Neural crest cell (in vitro differentiated cells): ENCODE results near the gene MED12L. TPM values are rescaled to one million over a fixed set of nuclear protein-coding genes. Genes with fewer than 3 reads are reported as not detected.

Experiments used
- DNase-seq: peaks from one replicate; pipeline ENCODE4 v3.0.0; 2021; ENCODE audit warnings: low read depth, mixed read lengths, low spot score
- H3K27ac Mint-ChIP-seq: one replicate; pipeline ENCODE4 v1.8.0; 2021; ENCODE audit warnings: mild to moderate bottlenecking, mixed read lengths; ENCODE audit not compliant: unreplicated experiment
- H3K27me3 Mint-ChIP-seq: 2 replicates; pipeline ENCODE4 v1.8.0; 2021; ENCODE audit warnings: low read depth, mild to moderate bottlenecking, mixed read lengths
- H3K36me3 Mint-ChIP-seq: 2 replicates; pipeline ENCODE4 v1.8.0; 2021; ENCODE audit warnings: low read depth, mild to moderate bottlenecking, mixed read lengths
- H3K4me1 Mint-ChIP-seq: 2 replicates; pipeline ENCODE4 v1.8.0; 2021; ENCODE audit warnings: mixed read lengths
- H3K4me3 Mint-ChIP-seq: one replicate; pipeline ENCODE4 v1.8.0; 2021; ENCODE audit warnings: mild to moderate bottlenecking, mixed read lengths
- H3K9me3 Mint-ChIP-seq: 2 replicates; pipeline ENCODE4 v1.8.0; 2021; ENCODE audit warnings: mixed read lengths
- CTCF ChIP-seq: fragments of 200-600 bp; sonication (generic); conservative IDR thresholded peaks from 2 replicates; pipeline ENCODE4 v1.5.0; 2021; ENCODE audit warnings: antibody characterized with exemption, mild to moderate bottlenecking
- total RNA-seq: library from RNA; stranded (reverse); gene quantifications from 2 replicates; pipeline ENCODE4 v1.2.1, GENCODE V29; 2021

The MED12L gene
- total RNA-seq, 1 donor from 2014 or later: 12.2 TPM

DNA sequence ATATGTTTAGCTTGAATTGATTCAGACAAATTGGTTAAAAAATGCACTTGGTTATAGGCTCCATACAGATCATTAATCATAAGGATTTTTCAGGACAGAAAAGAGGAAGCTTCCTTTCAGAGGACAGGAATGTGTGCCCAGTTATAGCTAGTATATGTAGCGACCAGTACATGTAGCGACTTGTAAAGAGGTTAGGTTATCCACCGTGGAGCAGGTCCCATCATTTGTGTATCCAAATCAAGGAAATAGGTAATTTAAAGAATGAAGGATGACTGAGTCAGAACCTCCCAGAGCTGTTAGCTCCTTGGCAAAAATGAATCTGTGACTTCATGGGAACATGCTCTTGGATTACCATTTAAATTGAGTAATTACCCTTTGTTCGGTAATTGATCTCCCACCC lies 314.9 kb downstream of the MED12L start:
- no peaks in the 10 kb centered on the region for H3K36me3 Mint-ChIP-seq
- H3K27ac Mint-ChIP-seq: no peak overlapping the region
- no peak overlapping the region for H3K4me3 Mint-ChIP-seq
- H3K4me1 Mint-ChIP-seq: no peaks in the 10 kb centered on the region
- H3K9me3 Mint-ChIP-seq: no peaks in the 10 kb centered on the region
- no peaks in the 10 kb centered on the region for H3K27me3 Mint-ChIP-seq
- no peak for TF ChIP-seq CTCF
- no peak for DNase-seq

DNA sequence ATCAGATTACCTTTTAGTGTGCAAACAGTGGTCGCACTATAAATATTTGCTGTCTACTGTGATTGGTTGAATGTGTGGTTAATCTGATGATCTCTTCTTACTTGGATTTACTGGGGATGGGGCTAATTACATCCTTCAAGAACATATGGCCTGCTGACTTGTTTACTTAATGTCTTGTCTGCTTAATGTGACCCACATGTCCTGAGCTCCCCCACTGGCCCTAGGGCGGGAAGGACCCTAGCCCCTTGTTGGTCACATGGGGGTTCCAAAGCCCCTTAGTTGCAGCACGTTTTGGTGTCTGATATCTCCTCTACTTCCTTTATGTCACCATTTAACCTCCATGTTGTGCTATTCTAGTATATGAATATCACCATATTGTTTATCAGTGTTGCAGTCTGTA lies 316.9 kb downstream of the MED12L start:
- TF ChIP-seq CTCF: no peak
- H3K4me3 Mint-ChIP-seq: no peak overlapping the region

DNA sequence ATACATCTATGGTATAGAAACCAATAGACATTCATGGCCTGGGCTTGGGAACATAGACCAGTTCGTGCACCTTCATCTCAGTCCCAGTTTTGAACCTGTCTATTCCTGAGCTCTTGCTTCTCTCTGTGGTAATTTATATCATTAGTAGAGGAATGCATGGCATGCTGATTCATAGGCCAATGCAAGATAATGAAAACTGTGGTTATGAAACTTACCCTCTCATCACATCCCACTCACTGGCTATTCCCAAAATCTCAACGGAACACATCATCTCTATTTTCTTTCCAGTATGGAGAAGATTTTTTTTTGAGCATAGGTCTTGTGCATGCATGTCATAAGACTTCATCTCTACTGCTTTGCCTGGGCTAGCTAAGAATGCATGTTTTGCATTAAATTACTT lies 317.8 kb downstream of the MED12L start:
- no peak overlapping the region for H3K4me3 Mint-ChIP-seq
- H3K36me3 Mint-ChIP-seq: no peaks in the 10 kb centered on the region
- no peaks in the 10 kb centered on the region for H3K4me1 Mint-ChIP-seq
- no peaks in the 10 kb centered on the region for H3K27me3 Mint-ChIP-seq
- no peaks in the 10 kb centered on the region for H3K9me3 Mint-ChIP-seq
- DNase-seq: no peak
- no peak for TF ChIP-seq CTCF
- H3K27ac Mint-ChIP-seq: no peak overlapping the region

More for the DNA sequence above, 316.9 kb downstream of the MED12L start:
- H3K27ac Mint-ChIP-seq: no peak overlapping the region
- no peaks in the 10 kb centered on the region for H3K36me3 Mint-ChIP-seq
- no peak for DNase-seq
- H3K9me3 Mint-ChIP-seq: no peaks in the 10 kb centered on the region
- H3K27me3 Mint-ChIP-seq: no peaks in the 10 kb centered on the region
- H3K4me1 Mint-ChIP-seq: no peaks in the 10 kb centered on the region

- no peak overlapping the region for H3K27ac Mint-ChIP-seq
- H3K4me1 Mint-ChIP-seq: no peaks in the 10 kb centered on the region
- no peak for TF ChIP-seq CTCF
- H3K4me3 Mint-ChIP-seq: no peak overlapping the region
- DNase-seq: no peak
- no peaks in the 10 kb centered on the region for H3K36me3 Mint-ChIP-seq
- H3K9me3 Mint-ChIP-seq: no peaks in the 10 kb centered on the region
- H3K27me3 Mint-ChIP-seq: no peaks in the 10 kb centered on the region
These were observed 318.9 kb downstream of the MED12L start for GRCh38 chr3:151404316-151404715.

GRCh38 chr3:151407928-151408327 lies 322.5 kb downstream of the MED12L start:
- Mint-ChIP-seq H3K4me3 (no peak overlapping the region), H3K9me3 (no peaks in the 10 kb centered on the region), H3K4me1 (no peaks in the 10 kb centered on the region), H3K27me3 (no peaks in the 10 kb centered on the region), H3K27ac (no peak overlapping the region), H3K36me3 (peaks cover under 1% of the 10 kb centered on the region)
- DNase-seq: no peak
- no peak for TF ChIP-seq CTCF
